ENCODE measurements around the gene ANKRD45.
"Not testable (repeated sequence)": the region's sequence is repeated elsewhere in the genome, so short reads cannot be mapped to it uniquely, and the experiment has no call there.

ANKRD45 gene

GRCh38 chr1:173596097-173596825 lies 73.4 kb downstream of the ANKRD45 start:
- Histone ChIP-seq H3K9ac (ENCODE audit: low read depth, low read length) (no peak overlapping the region), H3K4me1 (ENCODE audit: control insufficient read depth, insufficient read depth, low read length) (no peaks in the 10 kb centered on the region), H3K27me3 (ENCODE audit: control insufficient read depth, insufficient read depth, low read length) (no peaks in the 10 kb centered on the region), H3K9me3 (replicated peaks; ENCODE audit: low read length) (no peaks in the 10 kb centered on the region), H3K4me2 (ENCODE audit: low read length) (no peak overlapping the region), H3K4me3 (ENCODE audit: low read length) (no peak overlapping the region), H3K36me3 (ENCODE audit: insufficient read depth, low read length) (no peaks in the 10 kb centered on the region)

- H3K9ac ChIP-seq (ENCODE audit: low read depth, low read length); H3K4me1 ChIP-seq (ENCODE audit: control insufficient read depth, insufficient read depth, low read length); H3K9me3 ChIP-seq (replicated peaks; ENCODE audit: low read length); H3K36me3 ChIP-seq (ENCODE audit: insufficient read depth, low read length); H3K4me3 ChIP-seq (ENCODE audit: low read length); H3K4me2 ChIP-seq (ENCODE audit: low read length); H3K27me3 ChIP-seq (ENCODE audit: control insufficient read depth, insufficient read depth, low read length): not testable (repeated sequence)
Measured at GRCh38 chr1:173591138-173591537, 78.5 kb downstream of the ANKRD45 start.

GRCh38 chr1:173590557-173590956 lies 79.1 kb downstream of the ANKRD45 start:
- Histone ChIP-seq H3K36me3 (ENCODE audit: insufficient read depth, low read length) (no peaks in the 10 kb centered on the region), H3K9ac (ENCODE audit: low read depth, low read length) (no peak overlapping the region), H3K4me2 (ENCODE audit: low read length) (no peak overlapping the region), H3K4me3 (ENCODE audit: low read length) (no peak overlapping the region), H3K4me1 (ENCODE audit: control insufficient read depth, insufficient read depth, low read length) (no peaks in the 10 kb centered on the region), H3K27me3 (ENCODE audit: control insufficient read depth, insufficient read depth, low read length) (no peaks in the 10 kb centered on the region), H3K9me3 (replicated peaks; ENCODE audit: low read length) (no peaks in the 10 kb centered on the region)

- Histone ChIP-seq H3K27me3 (ENCODE audit: control insufficient read depth, insufficient read depth, low read length) (peaks cover 11% of the 10 kb centered on the region), H3K4me1 (ENCODE audit: control insufficient read depth, insufficient read depth, low read length) (no peaks in the 10 kb centered on the region), H3K4me2 (ENCODE audit: low read length) (no peak overlapping the region), H3K9me3 (replicated peaks; ENCODE audit: low read length) (no peaks in the 10 kb centered on the region), H3K36me3 (ENCODE audit: insufficient read depth, low read length) (no peaks in the 10 kb centered on the region), H3K4me3 (ENCODE audit: low read length) (no peak overlapping the region), H3K9ac (ENCODE audit: low read depth, low read length) (no peak overlapping the region)
Measured at GRCh38 chr1:173581383-173582079, 88.1 kb downstream of the ANKRD45 start.

- no peak overlapping the region for H3K4me2 ChIP-seq (ENCODE audit: low read length)
- no peak overlapping the region for H3K4me3 ChIP-seq (ENCODE audit: low read length)
- no peaks in the 10 kb centered on the region for H3K36me3 ChIP-seq (ENCODE audit: insufficient read depth, low read length)
- peaks cover 11% of the 10 kb centered on the region for H3K27me3 ChIP-seq (ENCODE audit: control insufficient read depth, insufficient read depth, low read length)
- no peaks in the 10 kb centered on the region for H3K4me1 ChIP-seq (ENCODE audit: control insufficient read depth, insufficient read depth, low read length)
- no peak overlapping the region for H3K9ac ChIP-seq (ENCODE audit: low read depth, low read length)
- no peaks in the 10 kb centered on the region for H3K9me3 ChIP-seq (replicated peaks; ENCODE audit: low read length)
Measured at GRCh38 chr1:173580658-173581057, 89.0 kb downstream of the ANKRD45 start.

- no peak overlapping the region for H3K9ac ChIP-seq (ENCODE audit: low read depth, low read length)
- no peaks in the 10 kb centered on the region for H3K4me1 ChIP-seq (ENCODE audit: control insufficient read depth, insufficient read depth, low read length)
- peaks cover 11% of the 10 kb centered on the region for H3K27me3 ChIP-seq (ENCODE audit: control insufficient read depth, insufficient read depth, low read length)
- no peaks in the 10 kb centered on the region for H3K9me3 ChIP-seq (replicated peaks; ENCODE audit: low read length)
- no peak overlapping the region for H3K4me3 ChIP-seq (ENCODE audit: low read length)
- no peak overlapping the region for H3K4me2 ChIP-seq (ENCODE audit: low read length)
- H3K36me3 ChIP-seq (ENCODE audit: insufficient read depth, low read length), result no peaks in the 10 kb centered on the region
Measured at GRCh38 chr1:173580071-173580470, 89.6 kb downstream of the ANKRD45 start.

- Histone ChIP-seq H3K36me3 (ENCODE audit: insufficient read depth, low read length) (no peaks in the 10 kb centered on the region), H3K4me2 (ENCODE audit: low read length) (no peak overlapping the region), H3K4me1 (ENCODE audit: control insufficient read depth, insufficient read depth, low read length) (no peaks in the 10 kb centered on the region), H3K9me3 (replicated peaks; ENCODE audit: low read length) (no peaks in the 10 kb centered on the region), H3K9ac (ENCODE audit: low read depth, low read length) (no peak overlapping the region), H3K27me3 (ENCODE audit: control insufficient read depth, insufficient read depth, low read length) (no peaks in the 10 kb centered on the region), H3K4me3 (ENCODE audit: low read length) (no peak overlapping the region)
Measured at GRCh38 chr1:173573596-173573995, 96.1 kb downstream of the ANKRD45 start.

GRCh38 chr1:173572201-173572873 lies 97.3 kb downstream of the ANKRD45 start:
- no peak overlapping the region for H3K9ac ChIP-seq (ENCODE audit: low read depth, low read length)
- no peak overlapping the region for H3K4me3 ChIP-seq (ENCODE audit: low read length)
- H3K4me2 ChIP-seq (ENCODE audit: low read length), result no peak overlapping the region
- H3K4me1 ChIP-seq (ENCODE audit: control insufficient read depth, insufficient read depth, low read length), result no peaks in the 10 kb centered on the region
- no peaks in the 10 kb centered on the region for H3K36me3 ChIP-seq (ENCODE audit: insufficient read depth, low read length)
- no peaks in the 10 kb centered on the region for H3K9me3 ChIP-seq (replicated peaks; ENCODE audit: low read length)
- no peaks in the 10 kb centered on the region for H3K27me3 ChIP-seq (ENCODE audit: control insufficient read depth, insufficient read depth, low read length)

GRCh38 chr1:173570370-173571007 lies 99.2 kb downstream of the ANKRD45 start:
- Histone ChIP-seq H3K4me2 (ENCODE audit: low read length) (no peak overlapping the region), H3K27me3 (ENCODE audit: control insufficient read depth, insufficient read depth, low read length) (no peaks in the 10 kb centered on the region), H3K36me3 (ENCODE audit: insufficient read depth, low read length) (no peaks in the 10 kb centered on the region), H3K9me3 (replicated peaks; ENCODE audit: low read length) (no peaks in the 10 kb centered on the region), H3K4me1 (ENCODE audit: control insufficient read depth, insufficient read depth, low read length) (no peaks in the 10 kb centered on the region), H3K9ac (ENCODE audit: low read depth, low read length) (no peak overlapping the region), H3K4me3 (ENCODE audit: low read length) (no peak overlapping the region)

GRCh38 chr1:173568483-173568882 lies 101.2 kb downstream of the ANKRD45 start:
- Histone ChIP-seq H3K9ac (ENCODE audit: low read depth, low read length) (no peak overlapping the region), H3K4me3 (ENCODE audit: low read length) (no peak overlapping the region), H3K36me3 (ENCODE audit: insufficient read depth, low read length) (no peaks in the 10 kb centered on the region), H3K9me3 (replicated peaks; ENCODE audit: low read length) (no peaks in the 10 kb centered on the region), H3K4me2 (ENCODE audit: low read length) (no peak overlapping the region), H3K4me1 (ENCODE audit: control insufficient read depth, insufficient read depth, low read length) (no peaks in the 10 kb centered on the region), H3K27me3 (ENCODE audit: control insufficient read depth, insufficient read depth, low read length) (no peaks in the 10 kb centered on the region)

- not testable (repeated sequence) for H3K9me3 ChIP-seq (replicated peaks; ENCODE audit: low read length); H3K27me3 ChIP-seq (ENCODE audit: control insufficient read depth, insufficient read depth, low read length); H3K4me1 ChIP-seq (ENCODE audit: control insufficient read depth, insufficient read depth, low read length); H3K36me3 ChIP-seq (ENCODE audit: insufficient read depth, low read length); H3K4me2 ChIP-seq (ENCODE audit: low read length); H3K4me3 ChIP-seq (ENCODE audit: low read length); H3K9ac ChIP-seq (ENCODE audit: low read depth, low read length)
Measured at GRCh38 chr1:173563846-173564245, 105.8 kb downstream of the ANKRD45 start.
